Testis (tissue), 2 donors: ENCODE data around the gene WAPL.

Source experiments
- POLR2A ChIP-seq: fragments of 450-650 bp; IDR thresholded peaks from one replicate; pipeline ENCODE4 v1.6.1; 2017; ENCODE audit warnings: antibody characterized with exemption, mild to moderate bottlenecking, moderate library complexity
- TF ChIP-seq, protein P1 (sequence below), 3 experiments: fragments of 450-650 bp in 2 of 3; fragments of 200-600 bp in 1 of 3; sonication (generic) in 1 of 3; IDR thresholded peaks; one replicate each; pipeline ENCODE4 v1.5.1; 2016 to 2019; ENCODE audit warnings: antibody characterized with exemption in 3 of 3, mild to moderate bottlenecking in 2 of 3, moderate library complexity in 1 of 3

DNA sequence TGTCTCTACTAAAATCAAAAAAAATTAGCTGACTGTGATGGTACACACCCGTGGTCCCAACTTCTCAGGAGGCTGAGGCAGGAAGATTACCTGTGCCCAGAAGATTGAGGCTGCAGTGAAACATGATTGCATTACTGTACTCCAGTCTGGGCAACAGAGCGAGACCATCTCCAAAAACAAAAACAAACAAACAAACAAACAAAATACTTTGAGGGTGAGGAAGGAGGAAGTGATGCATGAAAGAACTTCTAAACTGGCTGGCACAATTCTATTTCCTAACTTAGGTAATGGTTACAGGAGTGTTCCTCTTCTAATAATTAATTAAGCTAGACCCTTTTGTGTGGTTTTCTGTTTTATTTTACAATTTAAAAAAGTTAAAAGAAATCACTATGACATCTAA lies 15.5 kb downstream of the WAPL start:
- TF ChIP-seq, protein P1, sequence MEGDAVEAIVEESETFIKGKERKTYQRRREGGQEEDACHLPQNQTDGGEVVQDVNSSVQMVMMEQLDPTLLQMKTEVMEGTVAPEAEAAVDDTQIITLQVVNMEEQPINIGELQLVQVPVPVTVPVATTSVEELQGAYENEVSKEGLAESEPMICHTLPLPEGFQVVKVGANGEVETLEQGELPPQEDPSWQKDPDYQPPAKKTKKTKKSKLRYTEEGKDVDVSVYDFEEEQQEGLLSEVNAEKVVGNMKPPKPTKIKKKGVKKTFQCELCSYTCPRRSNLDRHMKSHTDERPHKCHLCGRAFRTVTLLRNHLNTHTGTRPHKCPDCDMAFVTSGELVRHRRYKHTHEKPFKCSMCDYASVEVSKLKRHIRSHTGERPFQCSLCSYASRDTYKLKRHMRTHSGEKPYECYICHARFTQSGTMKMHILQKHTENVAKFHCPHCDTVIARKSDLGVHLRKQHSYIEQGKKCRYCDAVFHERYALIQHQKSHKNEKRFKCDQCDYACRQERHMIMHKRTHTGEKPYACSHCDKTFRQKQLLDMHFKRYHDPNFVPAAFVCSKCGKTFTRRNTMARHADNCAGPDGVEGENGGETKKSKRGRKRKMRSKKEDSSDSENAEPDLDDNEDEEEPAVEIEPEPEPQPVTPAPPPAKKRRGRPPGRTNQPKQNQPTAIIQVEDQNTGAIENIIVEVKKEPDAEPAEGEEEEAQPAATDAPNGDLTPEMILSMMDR (IDR thresholded peaks at IDR 0.05): no peak
- TF ChIP-seq POLR2A: no peak
